Mammary epithelial cell (primary cell): ENCODE data around the gene UBE2V1.

ENCODE experiments used
- EZH2 ChIP-seq: IDR thresholded peaks from 2 replicates; pipeline ENCODE4 v1.6.1; 2012; ENCODE audit warnings: low read length, inconsistent platforms, borderline replicate concordance
- TF ChIP-seq, protein P1 (sequence below), 2 donors: IDR thresholded peaks in 1 of 2; conservative IDR thresholded peaks in 1 of 2; 2 replicates each; pipeline ENCODE4 v1.5.1; 2011 to 2012; ENCODE audit warnings: inconsistent platforms in 2 of 2, low read length in 2 of 2, mild to moderate bottlenecking in 2 of 2, control low read depth in 1 of 2, low read depth in 1 of 2; ENCODE audit not compliant: insufficient read depth in 1 of 2; ENCODE audit errors: extremely low read depth in 1 of 2

DNA sequence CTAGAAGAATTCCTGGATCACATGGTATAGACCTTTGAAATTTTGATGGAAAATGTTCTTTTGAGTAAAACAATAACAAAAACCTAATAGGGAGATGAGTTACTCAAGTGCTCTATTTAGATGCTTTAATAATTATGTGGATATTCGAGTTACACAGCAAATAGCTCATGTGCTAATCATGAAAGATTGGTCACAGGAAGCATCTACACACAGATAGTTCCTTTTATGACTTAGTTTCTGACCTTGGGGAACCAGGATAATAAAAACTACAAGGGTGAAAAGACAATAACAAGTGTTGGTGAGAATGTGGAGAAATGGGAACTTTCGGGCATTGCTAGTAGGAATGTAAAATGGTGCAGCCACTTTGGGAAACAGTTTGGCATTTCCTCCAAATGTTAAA is 19.7 kb downstream of the UBE2V1 start:
- TF ChIP-seq, protein P1, sequence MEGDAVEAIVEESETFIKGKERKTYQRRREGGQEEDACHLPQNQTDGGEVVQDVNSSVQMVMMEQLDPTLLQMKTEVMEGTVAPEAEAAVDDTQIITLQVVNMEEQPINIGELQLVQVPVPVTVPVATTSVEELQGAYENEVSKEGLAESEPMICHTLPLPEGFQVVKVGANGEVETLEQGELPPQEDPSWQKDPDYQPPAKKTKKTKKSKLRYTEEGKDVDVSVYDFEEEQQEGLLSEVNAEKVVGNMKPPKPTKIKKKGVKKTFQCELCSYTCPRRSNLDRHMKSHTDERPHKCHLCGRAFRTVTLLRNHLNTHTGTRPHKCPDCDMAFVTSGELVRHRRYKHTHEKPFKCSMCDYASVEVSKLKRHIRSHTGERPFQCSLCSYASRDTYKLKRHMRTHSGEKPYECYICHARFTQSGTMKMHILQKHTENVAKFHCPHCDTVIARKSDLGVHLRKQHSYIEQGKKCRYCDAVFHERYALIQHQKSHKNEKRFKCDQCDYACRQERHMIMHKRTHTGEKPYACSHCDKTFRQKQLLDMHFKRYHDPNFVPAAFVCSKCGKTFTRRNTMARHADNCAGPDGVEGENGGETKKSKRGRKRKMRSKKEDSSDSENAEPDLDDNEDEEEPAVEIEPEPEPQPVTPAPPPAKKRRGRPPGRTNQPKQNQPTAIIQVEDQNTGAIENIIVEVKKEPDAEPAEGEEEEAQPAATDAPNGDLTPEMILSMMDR (conservative IDR thresholded peaks at IDR 0.05 in 1 of 2, IDR thresholded peaks at IDR 0.05 in 1 of 2; ENCODE audit: extremely low read depth in 1 of 2, insufficient read depth in 1 of 2, low read depth in 1 of 2, low read length in 2 of 2): no peak
- TF ChIP-seq EZH2: no peak
